ENCODE results near the gene ZNF692.
"Not testable (repeated sequence)": the region's sequence is repeated elsewhere in the genome, so short reads cannot be mapped to it uniquely, and the experiment has no call there.

Gene ZNF692, protein sequence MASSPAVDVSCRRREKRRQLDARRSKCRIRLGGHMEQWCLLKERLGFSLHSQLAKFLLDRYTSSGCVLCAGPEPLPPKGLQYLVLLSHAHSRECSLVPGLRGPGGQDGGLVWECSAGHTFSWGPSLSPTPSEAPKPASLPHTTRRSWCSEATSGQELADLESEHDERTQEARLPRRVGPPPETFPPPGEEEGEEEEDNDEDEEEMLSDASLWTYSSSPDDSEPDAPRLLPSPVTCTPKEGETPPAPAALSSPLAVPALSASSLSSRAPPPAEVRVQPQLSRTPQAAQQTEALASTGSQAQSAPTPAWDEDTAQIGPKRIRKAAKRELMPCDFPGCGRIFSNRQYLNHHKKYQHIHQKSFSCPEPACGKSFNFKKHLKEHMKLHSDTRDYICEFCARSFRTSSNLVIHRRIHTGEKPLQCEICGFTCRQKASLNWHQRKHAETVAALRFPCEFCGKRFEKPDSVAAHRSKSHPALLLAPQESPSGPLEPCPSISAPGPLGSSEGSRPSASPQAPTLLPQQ

DNA sequence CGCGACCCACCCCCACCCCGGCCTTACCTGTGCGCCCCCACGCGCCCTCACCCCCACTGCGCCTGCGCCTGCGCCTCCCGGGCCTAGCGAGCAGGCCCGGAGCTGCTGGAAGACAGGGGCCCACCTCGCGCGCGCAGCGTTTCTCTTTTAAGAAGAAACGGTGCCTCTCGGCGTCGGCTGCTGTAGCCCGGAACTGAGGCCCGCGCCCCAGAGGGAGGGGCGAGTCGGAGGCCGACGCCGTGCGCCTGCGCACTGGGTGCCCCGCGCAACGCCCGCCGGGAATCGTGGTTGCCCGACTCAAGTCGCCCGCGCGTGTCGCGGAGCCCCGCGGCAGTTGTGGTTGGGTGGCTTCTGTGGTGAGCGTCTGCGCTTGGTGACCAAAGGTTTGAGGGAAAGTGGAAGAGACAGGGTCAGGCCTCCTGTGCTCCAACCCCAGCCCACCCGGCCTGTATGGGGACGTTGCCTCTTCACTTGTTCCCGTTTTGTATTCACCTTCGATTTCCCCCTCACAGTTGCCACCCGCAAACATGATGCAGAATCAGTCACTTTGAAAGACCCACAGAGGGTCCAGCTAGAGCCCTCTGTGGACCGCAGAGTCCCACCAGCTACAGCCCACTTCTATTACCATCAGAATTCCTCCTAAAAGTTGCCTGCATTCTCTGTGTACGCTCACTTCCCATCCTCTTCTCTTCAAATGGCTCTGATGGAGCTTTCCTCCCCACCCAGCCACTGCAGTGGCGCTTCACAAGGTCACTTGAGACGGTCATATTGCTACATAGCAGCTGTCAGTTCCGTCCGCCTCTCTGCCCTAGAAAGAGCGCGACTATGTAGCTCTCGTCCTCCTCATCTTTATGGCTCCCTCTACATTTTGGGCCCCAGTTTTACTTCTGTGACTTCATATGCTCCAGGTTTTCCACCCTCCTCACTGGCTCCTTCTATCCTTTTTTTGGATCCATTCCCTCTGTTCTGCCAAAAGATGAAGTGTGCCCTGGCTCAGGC lies at the start of gene ZNF692:
Gene ZNF692 (minus strand): TSS at position 195 of the 999 bp plus-strand sequence. CDS start 776 bp downstream, outside the sequence.
- FAIRE-seq = no peak

DNA sequence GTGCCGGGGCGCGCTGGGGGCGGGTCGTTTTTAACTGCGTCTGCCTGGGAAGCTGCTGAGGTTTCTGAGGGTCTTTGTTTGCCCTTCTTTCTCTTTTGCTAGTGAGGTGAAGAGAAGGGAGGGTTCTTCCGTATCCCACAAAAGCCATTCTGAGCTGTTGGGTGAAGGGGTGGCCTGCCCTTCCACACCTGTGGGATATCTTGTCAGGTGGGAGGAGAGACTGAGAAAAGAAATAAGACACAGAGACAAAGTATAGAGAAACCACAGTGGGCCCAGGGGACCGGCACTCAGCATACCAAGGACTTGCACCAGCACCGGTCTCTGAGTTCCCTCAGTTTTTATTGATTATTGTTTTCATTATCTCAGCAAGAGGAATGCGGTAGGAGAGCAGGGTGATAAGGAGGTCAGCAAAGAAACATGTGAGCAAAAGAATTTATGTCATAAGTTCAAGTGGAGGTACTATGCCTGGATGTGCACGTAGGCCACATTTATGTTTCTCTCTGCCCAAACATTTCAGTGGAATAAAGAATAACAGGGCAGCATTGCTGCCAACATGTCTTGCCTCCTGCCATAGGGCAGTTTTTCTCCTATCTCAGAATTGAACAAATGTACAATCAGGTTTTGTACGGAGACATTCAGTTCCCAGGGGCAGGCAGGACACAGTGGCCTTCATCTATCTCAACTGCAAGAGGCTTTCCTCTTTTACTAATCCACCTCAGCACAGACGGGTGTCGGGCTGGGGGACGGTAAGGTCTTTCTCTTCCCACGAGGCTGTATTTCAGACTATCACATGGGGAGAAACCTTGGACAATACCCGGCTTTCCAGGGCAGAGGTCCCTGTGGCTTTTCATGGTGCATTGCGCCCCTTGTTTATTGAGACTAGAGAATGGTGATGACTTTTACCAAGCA lies 48.1 kb upstream of the ZNF692 start:
- no peak for FAIRE-seq

DNA sequence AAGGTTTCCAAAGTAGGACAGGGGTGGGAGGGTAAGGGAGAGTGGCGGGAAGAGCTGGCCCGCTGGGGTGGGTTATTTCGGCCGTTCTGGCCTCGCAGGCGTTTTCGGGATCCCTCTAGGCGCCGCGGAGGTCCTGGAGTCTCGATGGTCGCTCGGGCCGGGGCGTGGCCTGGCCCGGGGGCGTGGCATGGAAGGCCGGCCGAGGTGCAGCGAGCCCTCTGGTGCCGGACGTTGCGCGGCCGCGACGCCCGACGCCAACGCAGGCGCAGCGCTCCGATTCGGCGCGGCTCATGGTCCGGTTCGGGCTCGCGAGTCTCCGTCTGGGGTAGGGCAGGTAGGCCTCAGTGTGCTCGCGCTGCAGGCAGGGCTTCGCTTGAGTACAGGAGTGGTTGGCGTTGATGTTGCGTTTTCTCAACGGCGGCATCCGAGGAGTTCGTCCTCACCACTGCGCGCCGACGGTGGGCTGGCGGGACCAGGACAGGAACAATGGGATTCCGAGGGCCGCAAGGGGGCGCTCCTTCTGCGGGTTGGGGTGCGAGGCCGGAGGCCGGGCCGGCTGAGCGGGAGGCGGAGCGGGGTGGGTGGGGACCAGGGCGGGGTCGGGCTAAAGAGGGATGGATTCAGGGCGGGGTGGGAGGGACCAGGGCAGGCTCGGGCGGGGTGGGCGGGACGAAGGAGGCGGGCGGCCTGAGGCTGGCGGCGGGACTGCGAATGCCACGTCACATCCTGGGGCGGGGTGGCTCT lies 47.3 kb upstream of the ZNF692 start, which contains the start of gene PGBD2:
Gene PGBD2 (plus strand): TSS at position 227 of the 744 bp plus-strand sequence. CDS start 7,628 bp downstream, outside the sequence.
- no peak for FAIRE-seq

DNA sequence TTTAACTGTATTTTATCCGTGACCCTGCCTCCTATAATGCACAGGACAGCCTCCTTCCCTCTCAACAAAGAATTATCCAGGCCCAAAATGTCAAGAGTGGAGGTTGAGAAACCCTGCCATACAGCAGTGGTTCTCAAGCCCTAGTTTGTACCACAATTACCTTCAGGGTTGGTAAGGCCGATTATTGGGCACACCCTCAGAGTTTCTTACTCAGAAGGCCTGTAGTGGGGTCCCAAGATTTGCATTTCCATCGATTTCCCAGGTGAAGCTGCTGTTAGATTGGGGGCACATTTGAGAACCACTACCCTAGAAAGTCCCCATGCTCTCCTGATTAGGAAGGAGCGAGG lies 46.8 kb upstream of the ZNF692 start:
- FAIRE-seq = no peak

DNA sequence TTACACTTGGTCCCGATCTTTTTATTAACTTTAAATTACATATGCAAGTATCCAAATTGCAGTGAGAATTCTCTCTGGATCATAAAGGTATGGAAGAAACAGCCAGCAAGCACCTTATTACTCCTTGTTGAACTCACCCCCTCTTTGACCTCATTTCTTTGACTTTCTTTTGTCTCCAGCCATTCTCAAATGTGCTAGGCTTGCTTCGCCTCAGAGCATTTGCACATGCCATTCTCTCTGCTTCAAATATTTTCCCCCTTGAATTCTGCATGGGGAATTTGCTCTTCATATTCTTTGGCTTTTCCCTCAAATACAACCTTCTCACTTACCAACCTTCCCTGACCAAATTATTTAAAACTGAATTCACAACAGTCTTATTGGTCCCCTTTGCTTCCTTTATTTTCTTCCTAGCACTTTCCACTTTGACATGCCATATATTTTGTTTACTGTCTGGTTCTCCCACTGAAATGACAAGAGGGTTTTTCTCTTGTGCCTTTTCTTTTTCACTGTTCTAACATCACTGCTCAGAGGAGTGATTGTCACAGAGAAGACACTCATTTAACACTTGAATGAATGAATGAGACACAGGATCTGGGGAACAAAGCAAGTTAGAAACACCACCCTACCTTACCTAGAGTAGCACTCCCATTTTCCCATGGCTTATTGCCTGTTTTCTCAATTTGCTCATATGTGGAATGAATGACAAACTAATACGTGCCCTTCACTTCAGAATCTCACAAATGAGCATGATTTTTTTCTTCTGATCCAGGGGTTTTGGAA lies 45.7 kb upstream of the ZNF692 start:
- FAIRE-seq = no peak

DNA sequence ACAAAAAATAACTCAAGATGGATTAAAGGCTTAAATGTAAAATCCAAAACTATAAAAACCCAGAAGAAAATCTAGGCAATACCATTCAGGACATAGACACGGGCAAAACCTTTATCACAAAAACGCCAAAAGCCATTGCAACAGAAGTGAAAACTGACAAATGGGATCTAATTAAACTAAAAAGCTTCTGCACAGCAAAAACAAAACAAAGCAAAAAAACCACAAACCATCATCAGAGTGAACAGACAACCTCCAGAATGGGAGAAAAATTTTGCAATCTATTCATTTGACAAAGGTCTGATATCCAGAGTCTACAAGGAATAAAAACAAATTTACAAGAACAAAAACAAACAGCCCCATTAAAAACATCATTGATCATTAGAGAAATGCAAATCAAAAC lies 42.7 kb upstream of the ZNF692 start:
- FAIRE-seq = no peak

DNA sequence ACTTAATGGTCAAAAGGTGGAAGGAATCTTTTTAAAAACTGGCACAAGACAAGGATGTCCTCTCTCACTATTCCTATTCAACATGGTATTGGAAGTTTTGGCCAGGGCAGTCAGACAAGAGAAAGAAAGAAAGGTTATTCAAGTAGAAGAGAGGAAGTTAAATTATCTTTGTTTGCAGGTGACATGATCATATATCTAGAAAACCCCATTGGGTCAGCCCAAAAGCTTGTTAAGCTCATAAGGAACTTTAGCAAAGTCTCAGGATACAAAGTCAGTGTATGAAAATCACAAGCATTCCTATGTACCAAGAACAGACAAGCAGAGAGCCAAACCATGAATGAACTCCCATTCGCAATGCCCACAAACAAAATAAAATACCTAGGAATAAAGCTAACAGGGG lies 41.8 kb upstream of the ZNF692 start:
- no peak for FAIRE-seq

DNA sequence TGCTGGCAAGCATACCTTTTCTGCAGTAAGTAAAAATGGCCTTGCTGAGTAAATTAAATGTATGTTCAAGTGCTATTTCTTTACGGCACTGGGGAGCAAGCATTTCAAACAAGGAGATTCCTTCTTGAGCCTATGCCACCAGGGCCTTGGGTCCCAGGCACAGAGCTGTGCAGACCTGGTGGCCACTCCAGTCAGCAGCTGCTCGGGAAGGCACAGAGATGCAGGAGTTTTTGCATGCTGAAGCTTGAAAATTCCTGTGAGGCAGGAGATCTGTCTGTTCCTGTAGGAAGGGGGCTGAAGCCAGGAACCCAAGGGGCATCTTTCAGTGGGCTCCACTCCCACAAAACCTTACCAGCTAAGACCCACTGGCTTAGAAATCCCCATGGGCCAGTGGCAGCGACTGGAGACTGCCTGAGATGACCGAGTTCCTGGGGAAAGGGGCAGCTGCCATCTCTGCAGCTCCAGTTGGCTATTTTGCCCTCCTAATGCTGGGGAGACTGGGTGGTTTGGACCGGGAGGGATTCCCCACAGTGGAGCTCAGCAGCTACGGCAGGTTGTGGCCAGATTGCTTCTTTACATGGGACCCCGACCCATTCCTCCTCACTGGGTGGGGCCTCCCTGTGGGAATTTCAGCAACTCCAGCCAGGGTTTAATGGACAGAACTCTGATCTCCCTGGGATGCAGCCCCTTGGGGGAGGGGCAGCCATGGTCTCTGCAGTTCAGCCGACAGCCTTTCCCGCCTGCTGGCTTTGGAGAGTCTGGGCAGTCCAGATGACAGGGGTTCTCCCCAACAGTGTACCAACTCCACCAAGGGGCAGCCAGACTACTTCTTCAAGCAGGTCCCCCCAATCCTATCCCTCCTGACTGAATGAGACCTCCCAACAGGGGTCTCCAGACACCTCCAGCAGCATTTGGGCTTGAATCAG lies 38.8 kb upstream of the ZNF692 start:
- no peak for FAIRE-seq

DNA sequence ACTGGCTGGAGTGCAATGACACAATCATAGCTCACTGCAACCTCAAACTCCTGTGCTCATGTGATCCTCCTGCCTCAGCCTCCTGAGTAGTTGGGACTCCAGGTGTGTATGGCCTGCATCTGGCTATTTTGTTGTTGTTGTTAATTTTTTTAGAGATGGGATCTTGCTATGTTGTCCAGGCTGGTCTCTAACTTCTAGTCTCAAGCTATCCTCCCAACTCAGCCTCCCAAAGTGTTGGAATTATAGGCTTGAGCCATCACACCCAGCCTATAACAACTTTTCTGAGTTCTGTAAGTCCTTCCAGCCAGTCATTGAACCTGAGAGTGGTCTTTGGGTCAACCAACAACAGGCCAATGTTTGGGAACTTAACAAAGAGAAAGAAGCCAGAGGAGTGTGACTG lies 36.0 kb upstream of the ZNF692 start:
- FAIRE-seq = no peak

DNA sequence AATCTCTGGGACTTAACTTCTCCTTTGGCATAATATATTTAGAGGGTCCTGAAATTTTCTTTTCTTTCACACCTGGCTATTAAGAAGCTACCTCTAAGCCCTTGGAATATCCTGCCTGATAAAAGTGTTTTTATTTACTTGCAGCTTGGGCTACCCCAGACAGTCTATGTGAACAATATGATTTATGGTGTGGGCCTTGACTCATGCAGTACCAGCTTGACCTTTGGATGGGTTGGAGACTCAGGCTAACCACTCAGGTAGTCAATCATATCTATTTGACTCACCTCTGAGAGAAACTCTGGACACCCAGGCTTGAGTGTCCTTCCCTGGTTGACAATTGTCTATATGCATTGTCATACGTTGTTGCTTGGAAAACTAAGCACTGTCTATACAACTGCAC lies 33.7 kb upstream of the ZNF692 start:
- FAIRE-seq = no peak

DNA sequence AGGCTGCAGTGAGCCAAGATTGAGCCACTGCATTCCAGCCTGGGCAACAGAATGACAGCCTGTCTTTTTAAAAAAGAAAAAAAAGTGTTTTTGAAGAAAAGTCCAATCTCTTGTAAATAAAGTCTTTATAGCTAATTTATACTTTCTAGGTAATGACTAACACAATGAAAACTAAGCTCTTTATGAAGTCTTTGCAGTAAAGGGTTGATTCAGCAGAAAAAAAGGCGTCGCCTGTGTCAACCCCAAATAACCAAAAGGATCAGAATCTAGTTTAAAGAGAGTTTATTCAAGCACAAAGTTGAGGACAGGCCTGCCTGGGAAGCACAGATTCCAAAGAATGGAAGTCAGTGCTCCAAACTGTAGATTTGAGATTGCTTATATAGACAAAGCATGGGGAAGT lies 32.9 kb upstream of the ZNF692 start:
- FAIRE-seq = no peak

DNA sequence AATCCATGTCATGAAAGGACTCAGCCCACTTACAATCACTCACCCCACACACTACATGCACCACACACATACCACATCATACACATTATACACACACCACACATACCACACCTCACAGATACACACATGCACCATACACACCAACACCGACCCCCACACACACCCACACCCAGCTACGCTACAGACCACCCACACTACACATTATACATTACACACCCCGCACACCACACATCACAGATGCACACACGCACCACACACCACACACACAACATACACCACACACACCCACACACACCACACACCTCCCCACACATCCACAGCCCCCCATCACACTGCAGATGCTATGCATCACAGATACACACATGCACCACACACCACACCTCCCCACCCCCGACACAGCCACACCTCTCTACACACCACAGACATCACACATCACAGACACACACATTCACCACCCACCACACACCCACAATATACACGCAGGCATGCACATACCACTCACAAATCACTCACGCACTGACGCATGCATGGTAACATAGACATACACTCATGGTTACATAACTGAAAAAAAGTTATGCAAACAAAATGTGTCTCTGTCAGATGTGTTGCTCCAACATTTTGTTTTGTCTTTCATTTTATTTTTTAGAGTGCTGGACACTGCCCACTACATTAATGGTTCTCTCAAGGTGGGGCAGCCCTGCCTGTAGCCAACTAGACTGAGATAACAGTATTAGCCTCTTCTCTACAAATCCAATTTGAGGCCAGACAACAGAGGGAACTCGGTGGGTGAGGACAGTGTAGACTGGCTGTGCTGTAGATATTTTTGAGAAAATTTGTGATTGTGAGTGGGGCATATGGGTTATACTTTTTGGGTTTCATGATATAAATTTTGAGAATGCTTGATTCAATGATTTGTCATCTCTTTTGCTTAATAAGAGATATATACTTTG lies 31.9 kb upstream of the ZNF692 start:
- FAIRE-seq = no peak

DNA sequence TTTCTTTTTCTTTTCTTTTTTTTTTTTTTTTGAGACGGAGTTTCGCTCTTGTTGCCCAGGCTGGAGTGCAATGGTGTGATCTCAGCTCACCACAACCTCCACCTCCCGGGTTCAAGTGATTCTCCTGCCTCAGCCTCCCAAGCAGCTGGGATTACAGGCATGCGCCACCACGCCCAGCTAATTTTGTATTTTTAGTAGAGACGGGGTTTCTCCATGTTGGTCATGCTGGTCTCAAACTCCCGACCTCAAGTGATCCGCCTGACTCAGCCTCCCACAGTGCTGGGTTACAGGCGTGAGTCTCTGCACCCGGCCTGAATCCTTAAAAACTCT lies 31.0 kb upstream of the ZNF692 start:
- not testable (repeated sequence) for FAIRE-seq

DNA sequence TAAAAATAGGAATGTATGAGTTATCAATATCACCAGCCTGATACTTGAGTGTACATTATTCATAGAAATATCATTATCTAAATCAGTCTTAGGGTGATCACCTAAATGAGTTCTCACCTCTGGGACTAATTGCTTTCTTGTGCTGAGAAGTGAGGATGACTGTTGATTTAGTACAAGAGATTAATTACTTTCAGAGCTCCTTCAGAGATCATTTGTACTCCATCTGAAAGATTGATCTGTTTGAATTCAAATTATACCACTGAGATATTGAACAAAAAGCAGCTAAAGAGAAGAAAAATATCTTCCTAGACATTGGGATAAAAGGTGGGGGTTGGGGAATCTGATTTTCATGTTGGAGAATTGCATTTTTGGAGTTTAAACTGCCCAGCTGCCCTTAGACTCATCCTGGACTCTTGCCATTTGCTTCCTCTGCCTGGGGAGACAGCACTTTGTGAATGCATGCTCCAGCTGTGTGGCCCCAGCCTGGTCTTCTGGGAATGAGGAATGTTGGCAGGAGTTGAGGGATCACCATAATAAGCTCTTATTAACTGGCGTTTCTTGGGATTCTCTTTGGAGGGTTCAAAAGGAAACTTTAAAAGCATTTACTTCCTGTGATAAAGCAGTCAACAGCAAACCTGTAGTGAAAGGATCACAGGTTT lies 27.5 kb upstream of the ZNF692 start:
- FAIRE-seq = no peak

DNA sequence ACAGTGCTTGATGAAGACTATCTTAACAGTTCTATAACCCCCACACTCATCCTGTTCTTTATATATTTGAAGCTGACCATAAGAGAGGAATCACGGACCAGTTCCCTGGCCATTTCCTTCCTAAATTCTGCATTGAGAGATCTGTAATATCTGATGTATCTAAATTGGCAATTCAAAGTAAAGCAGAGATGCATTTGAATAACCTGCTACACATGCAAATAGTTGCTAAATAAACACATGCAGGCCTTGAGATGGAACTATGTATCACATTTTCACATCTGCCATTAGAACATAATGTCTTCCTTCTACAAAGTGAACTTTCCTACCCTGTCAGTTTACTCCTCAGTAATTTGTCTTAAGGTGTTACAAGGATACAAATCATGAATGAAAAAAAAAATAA lies 26.8 kb upstream of the ZNF692 start:
- FAIRE-seq = no peak

DNA sequence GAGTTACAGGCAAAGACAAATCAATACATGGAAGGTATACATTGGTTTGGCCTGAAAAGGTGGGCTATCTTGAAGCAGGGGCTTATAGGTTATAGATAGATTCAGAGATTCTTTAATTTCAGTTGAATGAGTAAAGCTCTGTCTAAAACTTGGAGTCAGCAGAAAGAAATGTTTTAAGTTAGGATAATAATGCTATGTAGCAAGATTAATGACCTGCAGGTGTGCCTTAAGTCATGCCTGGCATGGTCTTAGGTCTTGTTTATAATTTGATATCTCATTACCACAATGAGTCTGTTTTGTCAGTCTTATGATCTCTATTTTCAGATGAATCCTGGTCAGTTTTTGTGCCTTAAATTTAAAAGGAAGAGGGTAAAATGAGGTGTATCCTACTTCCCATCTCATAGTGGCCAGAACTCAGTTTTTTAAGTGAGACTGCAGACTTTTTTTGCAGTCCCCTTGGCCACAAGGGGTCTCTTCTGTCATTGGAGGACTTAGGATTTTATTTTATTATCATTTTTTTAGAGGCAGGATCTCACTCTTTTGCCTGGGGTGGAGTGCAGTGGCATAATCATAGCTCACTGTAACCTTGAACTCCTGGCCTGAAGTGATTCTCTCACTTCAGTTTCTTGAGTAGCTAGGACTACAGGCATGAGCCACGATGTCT lies 25.9 kb upstream of the ZNF692 start:
- FAIRE-seq = no peak

DNA sequence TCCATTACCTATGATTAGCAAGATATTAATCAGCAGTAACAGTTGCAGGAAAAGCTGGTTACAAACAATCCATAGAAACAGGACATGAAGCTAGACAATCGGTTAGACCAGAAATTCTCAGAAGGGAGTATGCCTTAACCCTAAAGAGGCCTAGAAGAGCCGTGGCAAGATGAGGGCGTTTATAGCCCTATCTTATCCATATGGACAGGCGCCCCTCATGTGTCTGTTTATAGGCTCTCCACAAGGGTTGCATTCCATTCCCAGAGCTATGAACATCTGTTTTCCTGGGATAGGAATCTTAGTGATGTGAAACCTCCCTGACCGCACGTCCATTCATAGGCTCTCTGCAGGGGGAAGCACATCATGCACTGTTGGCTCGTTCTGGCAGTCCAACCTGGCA lies 23.5 kb upstream of the ZNF692 start:
- not testable (repeated sequence) for FAIRE-seq

Data from TTC549 (cell line).